Stimulated activated CD4-positive, alpha-beta T cell treated with anti-CD3 and anti-CD28 coated beads, Interleukin-15, amount 100 ng/mL, for 48 hours (primary cell): ENCODE measurements around the gene TMEM141.
A peak's percentile ranks its signal among the peaks of the same experiment; 100 is the strongest.

ENCODE experiments used
- DNase-seq, 2 donors: peaks; one replicate each; pipeline ENCODE4 v3.0.0-alpha.2; 2020; ENCODE audit warnings: low read depth in 2 of 2

Gene TMEM141

DNA sequence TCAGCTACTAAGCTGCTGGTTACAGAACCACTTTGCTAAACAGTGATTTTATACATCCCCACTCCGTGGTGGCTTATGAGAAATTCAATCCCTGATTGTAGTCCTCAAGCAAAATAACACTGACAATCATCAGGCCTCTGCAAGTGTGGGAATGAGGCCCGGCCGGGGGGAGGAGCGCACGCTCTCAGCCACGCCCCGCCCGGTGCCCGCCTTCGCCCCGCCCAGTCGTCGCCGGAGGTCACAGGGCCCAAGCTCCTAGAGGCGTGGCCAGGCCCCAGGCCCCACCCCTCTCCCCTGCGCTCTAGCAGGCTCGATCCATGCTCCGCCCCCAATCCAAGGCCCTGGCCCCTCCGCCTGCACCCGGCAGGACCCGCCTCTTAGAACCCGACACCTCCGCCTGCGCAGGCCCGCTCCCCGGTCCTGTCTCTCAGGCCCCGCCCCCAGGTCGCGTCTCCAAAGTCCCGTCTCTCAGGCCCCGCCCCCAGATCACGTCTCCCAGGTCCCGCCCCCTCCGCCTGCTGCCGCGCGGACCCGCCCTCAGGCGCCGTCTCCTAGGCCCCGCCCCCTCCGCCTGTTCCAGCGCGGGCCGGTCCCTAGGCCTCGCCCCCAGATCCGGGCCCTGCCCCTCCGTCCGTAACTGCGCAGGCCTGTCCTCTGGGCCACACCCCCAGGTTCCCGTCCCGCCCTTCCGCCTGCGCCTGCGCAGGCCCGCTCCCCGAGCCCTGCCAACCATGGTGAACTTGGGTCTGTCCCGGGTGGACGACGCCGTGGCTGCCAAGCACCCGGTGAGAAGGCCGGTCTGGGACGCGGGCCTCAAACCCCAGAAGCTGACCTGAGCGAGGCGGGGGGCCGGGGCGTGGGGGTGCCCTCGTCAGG is at the start of gene TMEM141:
Gene TMEM141, plus strand, starts transcription at position 705 of the 876 bp plus-strand sequence. Its CDS starts 27 bp downstream, at position 732.
- peak; percentile 100 for DNase-seq

DNA sequence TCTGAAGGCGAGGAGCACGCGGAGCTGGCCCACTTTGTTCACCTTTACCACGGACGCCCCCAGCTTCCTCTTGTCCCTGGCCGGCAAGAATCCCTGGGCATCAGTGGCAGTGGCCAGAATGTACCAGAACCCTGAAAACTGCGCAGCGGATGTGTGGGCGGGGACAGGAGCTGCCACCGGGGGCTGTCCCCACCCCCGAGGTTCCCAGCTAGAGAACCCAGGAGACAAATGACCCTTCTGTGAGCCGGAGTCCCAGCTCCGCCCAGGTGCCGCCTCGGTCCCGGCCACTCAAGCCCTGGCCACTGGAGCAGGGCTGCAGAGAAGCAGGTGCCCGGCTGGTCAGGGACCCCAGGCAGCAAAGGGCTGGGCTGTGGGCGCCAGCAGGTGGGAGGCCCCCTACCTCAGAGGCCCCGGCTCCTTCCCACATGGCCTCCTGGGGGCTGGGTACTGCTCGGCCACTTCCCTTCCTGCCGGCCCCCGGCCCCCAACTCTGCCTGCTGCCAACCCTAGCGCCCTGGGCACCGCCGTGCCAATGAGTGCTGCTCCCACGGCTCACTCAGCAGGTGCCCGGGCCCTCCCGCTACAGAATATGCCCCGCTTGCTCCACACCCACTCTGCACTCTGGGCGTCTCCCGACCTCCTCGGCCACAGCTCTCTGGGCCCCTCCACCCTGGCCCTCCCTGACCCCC is 49.1 kb upstream of the TMEM141 start:
- no peak for DNase-seq

DNA sequence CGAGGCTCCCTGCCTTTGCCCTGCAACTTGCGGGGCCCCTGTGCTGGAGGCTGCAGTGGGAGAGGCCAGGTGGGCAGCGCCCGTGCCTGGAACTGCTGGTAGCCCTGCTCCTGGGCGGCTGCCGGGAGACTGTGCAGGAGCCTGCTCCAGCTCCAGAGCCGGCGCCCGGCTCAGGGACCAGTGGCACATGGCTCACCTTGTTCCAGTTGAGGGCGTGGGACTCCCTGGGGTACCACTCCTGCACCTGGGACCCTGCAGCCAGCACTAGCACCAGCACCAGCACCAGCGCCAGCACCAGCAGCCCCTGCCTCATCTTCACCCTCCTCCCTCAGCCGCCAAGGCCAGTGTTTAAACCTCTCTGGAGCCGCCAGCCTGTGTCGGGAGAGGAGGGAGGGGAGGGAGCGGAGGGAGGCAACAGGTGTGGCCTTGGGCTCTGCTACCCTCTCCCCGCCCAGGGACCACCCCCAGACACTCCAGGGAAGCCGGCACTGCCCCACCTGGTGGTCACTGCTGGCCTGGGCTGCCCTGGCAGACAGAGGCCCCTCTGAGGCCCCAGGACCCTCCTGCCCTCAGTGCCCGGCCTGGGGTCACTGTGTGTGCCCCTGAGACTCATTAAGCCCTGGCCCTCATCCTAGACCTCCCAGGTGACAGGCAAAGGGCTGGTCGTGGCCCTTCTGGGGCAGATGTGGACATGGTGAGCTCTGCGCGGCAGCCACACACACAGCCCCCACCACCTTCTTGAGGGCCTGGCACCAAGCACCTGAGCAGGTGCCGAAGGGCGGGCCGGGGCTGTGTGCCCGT is 48.4 kb upstream of the TMEM141 start, which contains the start of gene LCN10:
Gene LCN10, minus strand, starts transcription at position 350 of the 801 bp plus-strand sequence. Its CDS starts 37 bp downstream, at position 313.
- DNase-seq = no peak

DNA sequence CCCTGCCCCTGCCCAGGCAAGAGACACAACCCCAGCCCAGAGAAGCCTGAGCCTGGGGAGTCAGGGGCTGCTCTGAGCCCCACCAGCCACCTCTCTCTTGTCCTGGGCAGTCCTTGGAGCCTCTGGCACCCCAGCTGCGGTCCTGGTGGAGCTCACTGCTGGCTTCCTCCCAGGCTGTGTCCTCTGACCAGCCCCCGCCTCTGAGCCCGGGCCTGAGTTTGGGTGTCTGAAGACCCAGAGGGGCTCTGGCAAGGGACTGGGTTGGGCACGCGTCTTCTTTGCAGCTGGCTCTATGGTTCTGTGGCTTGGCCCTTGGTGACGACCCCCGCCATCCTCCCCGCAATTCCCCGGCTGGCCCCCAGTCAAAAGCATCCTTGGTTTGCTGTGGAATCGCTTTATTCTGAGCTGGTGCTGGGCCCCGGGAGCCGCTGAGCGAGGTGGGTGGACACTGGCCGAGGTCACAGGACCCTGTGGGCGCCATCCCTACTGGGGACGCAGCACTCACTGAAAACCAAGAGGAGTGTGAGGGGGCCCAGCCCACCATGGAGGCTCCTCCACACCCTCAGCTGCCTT is 47.4 kb upstream of the TMEM141 start:
- DNase-seq = no peak

DNA sequence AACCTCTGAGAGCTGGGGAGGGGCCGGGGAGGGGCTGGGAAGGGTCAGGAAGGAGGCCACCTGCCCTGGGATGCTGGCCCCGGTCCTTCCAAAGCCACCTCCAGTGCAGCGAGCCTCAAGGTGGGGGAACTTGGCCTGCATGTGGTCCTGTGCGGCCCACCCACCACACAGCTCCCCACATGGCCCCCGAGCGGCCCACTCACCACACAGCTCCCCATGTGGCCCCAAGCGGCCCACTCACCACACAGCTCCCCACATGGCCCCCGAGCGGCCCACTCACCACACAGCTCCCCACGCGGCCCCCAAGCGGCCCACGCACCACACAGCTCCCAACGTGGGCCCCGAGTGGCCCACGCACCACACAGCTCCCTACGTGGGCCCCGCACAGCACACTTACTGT is 46.4 kb upstream of the TMEM141 start:
- DNase-seq = no peak

DNA sequence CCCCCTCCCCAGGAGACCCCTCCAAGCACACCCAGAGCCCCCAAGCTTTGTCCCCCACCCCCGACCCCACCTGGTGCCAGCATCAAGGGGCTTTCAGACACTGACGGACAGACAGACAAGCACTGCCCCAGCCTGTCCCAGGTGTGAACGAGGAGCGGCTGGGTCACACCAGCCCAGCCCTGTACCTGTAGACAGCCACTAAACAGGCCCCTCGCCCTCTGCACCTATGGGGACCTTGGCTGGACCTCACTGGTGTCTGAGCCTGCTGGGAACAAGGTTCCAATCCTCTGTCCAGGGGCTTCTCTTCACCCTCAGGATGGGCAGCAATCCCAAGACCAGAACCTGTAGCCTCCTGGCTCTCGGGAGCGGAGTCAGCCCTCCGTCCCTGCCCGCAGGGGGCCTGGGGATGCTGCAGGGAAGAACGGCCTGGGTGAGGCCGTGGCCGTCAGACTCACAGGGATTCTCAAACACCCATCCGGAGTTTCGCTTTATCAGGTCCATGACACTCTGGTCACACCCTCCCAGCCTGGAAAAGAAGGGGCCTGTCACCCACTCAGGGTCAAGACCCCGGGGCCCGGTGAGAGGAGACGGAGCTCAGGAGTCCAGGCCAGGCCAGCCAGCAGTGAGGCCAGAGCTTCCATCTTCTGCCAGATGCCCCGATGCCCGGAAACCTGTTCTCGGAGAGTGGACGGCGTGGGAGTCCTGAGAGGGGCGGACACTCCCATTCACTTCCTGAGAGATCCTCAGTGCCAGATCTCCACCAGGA is 45.6 kb upstream of the TMEM141 start:
- no peak for DNase-seq

DNA sequence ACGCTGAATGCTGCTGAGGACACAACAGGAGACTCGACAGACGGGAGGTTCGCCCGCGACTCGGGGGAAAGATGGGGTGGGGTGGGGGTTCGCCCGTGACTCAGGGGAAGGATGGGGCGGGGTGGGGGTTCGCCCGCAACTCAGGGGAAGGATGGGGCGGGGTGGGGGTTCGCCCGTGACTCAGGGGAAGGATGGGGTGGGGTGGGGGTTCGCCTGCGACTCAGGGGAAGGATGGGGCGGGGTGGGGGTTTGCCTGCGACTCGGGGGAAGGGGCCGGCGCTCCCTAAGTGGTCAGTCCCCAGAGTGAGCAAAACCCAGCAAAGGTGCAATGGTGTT is 45.0 kb upstream of the TMEM141 start:
- no peak for DNase-seq

DNA sequence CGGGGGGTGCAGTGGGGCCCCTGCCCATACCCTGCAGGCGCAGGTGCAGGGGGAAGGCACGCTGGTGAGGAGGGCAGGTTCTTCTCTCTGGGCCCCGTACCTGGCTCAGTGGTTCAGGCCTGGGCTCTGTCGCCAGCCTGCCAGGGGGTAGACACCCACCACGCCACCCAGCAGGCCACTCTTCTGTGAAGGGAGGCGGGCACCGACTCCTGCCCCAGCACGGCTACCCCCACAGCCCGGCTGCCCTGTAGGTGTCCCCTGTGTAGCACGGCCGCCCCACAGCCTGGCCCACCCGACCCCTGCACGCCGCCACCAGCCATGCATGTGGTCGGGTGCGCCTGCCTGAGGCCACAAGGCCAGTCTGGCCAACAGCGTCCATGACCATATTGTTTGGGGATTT is 44.5 kb upstream of the TMEM141 start:
- no peak for DNase-seq

DNA sequence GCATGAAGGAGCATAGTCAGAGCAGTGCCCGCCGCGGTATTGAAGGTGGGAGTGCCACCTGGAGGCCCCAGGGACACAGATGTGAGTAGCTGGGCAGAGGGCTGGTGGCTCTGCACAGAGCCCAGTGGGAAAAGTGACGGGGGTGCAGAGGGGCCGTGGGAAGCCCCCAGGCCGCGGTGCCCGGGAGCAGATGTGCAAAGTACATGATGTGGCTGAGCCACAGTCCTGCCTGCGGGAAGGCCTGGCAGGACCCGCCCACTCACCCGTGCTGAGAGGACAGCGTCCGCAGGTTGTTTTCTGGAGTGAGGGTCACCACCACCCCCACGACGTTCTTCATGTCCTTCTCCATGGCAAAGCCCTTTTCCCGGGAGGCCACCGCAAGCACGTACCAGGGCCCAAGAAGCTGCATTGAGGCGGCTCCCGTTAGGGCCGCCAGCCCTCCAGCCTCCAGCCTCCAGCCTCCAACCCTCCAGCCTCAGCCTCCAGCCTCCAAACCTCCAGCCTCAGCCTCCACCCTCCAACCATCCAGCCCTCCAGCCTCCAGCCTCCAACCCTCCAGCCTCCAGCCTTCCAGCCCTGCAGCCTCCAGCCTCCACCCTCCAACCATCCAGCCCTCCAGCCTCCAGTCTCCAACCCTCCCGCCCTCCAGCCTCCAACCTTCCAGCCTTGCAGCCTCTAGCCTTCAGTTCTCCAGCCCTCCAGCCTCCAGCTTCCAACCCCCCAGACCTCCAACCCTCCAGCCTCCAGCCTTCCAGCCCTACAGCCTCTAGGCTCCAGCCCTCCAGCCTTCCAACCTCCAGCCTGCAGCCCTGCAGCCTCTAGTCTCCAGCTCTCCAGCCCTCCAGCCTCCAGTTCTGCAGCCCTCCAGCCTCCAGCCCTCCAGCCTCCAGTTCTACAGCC is 43.7 kb upstream of the TMEM141 start:
- DNase-seq = no peak

DNA sequence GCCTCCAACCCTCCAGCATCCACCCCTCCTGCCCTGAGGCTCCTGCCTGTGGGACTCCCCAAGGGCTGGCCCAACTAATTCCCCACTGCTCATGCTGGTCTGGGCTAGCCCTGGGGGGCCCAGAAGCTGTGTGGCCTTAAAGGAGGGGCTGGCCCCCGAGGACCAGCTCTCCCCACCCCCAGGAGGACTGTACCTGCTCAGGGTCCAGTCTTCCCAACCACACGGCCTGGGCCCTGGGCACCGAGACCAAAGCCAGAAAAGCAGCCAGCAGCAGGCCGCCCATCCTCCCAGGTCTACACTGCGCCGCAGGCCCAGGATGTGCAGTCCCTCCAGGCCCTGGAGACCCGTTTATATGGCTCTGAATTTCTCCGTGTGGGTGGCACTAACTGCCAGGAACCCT is 42.9 kb upstream of the TMEM141 start, which contains the start of gene LCN6:
Gene LCN6, minus strand, starts transcription at position 325 of the 400 bp plus-strand sequence. Its CDS starts 42 bp downstream, at position 283.
- no peak for DNase-seq

DNA sequence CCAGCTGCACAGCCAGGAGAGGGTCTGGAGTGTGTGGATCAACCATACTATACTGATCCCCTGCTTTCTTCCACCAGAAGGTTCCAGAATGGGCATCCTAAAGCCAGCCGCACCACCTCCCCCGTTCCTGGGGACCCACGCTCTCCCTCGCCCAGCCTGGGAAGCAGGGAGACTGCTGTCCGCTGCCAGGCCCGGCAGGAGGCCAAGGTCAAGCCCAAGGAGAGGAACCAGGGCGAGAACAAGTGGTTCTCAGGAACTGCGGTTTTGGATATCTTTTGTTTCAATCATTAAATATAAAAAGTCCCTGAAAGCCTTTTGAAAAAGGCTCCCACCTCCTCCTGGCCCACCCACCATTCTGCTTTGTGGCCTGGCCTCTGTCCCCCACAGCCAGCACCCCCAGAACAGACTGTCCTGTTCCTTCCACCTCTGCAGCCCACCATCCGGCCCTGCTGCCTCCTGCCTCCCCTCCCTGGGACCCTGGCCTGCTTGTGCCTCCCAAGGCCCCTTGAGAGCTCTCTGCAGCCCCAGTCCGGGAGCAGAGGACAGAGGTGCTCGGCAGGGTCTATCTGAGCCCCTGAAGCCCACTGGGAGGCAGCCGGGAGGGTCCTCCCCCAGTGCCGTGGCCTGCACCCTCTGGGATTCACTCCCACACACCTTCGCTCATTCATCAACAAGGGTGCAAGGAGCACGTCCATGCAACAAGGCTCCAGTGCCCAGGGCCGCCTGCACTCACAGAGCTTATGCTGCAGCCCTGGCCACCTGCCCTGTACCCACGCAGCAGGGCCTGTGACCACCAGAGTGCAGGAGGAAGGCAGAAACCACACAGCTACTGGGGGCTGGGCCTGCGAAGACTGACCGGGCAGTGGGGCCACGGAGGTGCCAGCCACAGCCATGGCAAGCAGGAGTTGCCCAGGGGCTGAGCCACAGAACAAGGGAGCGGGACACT is 42.2 kb upstream of the TMEM141 start:
- no peak for DNase-seq

DNA sequence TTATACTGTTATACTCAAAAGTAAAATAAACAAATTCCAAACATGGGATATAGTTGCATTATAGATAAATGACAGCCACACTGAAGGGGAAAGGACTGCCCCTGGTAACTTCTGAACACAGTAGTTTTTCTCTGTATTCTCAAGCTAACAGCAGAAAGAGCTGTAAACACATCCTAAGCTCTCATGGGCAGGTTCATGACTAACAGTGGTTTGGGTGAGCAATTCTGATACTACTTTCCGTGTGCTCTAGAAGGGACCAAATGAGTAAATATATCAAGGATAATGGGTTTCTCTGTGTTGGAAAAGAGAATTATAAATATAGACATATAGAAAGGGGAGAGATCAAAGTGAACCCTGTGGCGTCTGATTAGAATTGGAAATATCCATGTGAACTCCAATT is 40.6 kb upstream of the TMEM141 start:
- no peak for DNase-seq

DNA sequence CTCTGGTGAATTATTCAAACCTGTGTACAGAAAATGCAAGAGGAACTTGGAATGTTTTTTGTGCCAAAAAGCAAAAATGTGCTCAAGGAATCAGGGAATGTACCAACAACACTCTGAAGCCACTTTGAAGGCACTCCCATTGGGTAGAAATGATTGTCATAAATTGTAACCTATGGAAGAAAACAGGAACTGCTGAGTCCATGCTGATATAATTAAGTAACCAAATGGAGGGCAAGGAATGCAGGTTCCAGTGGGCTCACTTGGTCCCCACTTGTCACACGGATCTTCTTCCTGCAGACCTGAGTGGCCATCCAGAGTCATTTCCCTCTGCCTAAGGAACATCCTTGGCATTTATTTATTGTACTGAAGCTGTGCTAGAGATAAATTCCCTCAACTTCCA is 39.9 kb upstream of the TMEM141 start:
- no peak for DNase-seq

DNA sequence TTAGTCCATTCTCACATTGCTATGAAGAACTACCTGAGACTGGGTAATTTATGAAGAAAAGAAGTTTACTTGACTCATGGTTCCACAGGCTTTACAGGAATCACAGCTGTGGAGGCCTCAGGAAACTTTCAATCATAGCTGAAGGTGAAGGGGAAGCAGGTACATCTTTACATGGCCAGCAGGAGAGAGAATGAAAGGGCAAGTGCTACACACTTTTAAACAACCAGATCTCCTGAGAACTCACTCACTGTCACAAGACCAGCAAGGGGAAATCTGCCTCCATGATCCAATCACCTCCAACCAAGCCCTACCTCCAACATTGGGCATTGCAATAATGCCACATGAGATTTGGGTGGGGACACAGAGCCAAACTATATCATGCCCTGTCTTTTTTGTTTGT is 39.3 kb upstream of the TMEM141 start:
- no peak for DNase-seq

DNA sequence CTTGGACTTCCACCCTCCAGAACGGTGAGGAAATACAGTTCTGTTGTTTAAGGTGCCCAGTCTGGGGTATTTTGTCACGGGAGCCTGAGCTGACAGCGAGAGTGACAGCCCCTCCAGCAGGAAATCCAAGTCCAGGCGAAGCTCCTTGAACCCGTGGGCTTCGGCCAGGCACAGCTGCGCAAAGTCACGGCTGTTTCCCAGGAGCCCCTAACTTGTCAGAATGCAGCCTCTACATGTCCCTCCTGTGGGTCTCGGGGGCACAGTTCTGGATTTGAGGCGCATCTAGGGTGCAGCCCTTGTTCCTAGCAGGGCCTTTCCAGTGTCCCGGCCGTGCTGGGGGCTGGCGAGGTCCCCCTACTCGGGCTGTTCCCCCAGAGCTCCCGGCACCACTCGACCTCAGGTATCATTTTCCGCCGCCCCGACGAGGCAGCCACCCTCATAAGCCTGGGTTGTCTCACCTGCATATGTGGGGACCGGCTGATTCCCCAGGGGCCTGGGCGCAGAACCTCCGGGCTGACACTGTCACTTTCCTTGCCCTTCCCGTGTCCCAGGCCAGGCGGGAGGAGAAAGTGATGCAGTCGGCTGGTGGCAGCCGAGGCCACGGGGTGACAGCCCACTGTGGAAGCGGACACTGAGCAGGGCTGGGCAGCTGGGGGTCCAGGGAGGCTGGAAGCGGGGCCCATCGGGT is 37.6 kb upstream of the TMEM141 start:
- DNase-seq = no peak

DNA sequence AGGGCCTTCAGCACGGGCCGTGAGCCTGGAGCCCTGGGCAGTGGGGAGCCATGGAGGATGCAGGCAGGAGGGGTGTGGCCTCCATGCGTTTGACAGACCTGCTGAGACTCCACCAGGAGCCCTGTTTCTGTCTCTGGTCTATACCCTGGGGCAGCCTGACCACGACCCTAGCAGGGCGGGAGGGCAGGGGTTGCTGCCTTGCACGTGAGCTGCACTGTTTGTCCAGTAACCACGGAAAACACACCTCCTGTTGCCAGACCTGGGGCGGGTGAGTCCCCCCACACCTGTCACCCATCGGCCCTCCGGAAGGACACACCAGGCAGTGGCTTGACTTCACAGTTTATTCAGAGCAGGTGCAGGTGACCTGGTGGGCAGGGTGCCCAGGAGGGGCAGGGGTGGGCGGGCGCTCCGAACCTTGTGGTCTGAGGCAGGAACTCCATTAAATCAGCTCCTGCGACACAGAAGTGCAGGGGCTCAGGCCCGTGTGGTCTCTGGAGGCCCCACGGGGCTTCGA is 37.0 kb upstream of the TMEM141 start:
- DNase-seq = no peak

DNA sequence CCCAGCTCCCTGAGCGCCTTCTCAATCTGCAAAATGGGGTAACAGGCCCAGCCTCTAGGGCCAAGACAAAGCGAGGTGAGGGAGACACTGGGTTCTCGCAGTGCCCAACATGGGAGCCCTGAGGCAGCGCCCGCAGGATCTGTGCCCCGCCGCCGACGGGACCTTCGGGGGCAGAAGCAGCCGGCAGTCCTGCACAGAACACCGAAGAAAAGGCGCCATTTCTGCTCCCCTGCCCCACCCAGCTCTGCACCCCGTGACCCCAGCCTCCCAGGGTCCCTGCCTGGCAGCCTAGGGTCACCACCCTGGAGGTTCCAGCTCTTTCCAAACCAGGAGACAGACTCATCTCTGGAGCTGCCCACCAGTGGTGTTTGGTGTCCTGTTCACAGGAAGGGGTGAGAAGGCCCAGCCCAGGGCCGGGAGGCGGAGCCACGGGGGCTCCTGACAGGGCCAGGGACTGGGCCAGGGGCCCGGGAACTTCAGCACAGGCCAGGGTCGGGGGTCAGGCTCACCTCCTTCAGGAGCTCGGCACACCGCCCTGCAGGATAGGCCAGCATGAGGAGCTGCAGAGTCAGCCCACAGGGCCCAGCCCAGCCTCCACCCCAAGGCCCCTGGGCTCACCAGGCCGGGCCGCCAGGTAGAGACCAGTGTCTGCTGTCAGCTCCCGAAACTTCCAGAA is 36.4 kb upstream of the TMEM141 start:
- no peak for DNase-seq
